Loucy (cell line): ENCODE results near the gene FADS3.

Source experiments
- H2AFZ ChIP-seq: fragments of 200-600 bp; sonication (generic); 2 replicates; pipeline ENCODE4 v1.6.0; 2016; ENCODE audit warnings: antibody characterized with exemption, mild to moderate bottlenecking, low read length, moderate library complexity
- H3F3A ChIP-seq: fragments of 200-600 bp; 2 replicates; pipeline ENCODE4 v1.6.0; 2016; ENCODE audit warnings: antibody characterized with exemption, low read depth, mild to moderate bottlenecking
- H3K27me3 ChIP-seq: fragments of 200-600 bp; sonication (generic); 2 replicates; pipeline ENCODE4 v1.6.1; 2014; ENCODE audit warnings: low read length, mild to moderate bottlenecking; ENCODE audit not compliant: insufficient read depth, poor library complexity, severe bottlenecking
- H3K36me3 ChIP-seq: fragments of 200-600 bp; sonication (generic); 2 replicates; pipeline ENCODE4 v1.6.1; 2016; ENCODE audit warnings: low read length; ENCODE audit not compliant: insufficient read depth
- H3K4me1 ChIP-seq: fragments of 200-600 bp; sonication (generic); 2 replicates; pipeline ENCODE4 v1.5.1; 2014; ENCODE audit warnings: low read length, mild to moderate bottlenecking; ENCODE audit not compliant: insufficient read depth, poor library complexity, severe bottlenecking
- H3K4me2 ChIP-seq: fragments of 200-600 bp; sonication (generic); 2 replicates; pipeline ENCODE4 v1.6.0; 2014; ENCODE audit warnings: antibody characterized with exemption, low read length, low read depth, mild to moderate bottlenecking; ENCODE audit not compliant: poor library complexity, severe bottlenecking
- H3K4me3 ChIP-seq: fragments of 200-600 bp; sonication (generic); 2 replicates; pipeline ENCODE4 v1.5.1; 2014; ENCODE audit warnings: low read length, mild to moderate bottlenecking, mixed read lengths; ENCODE audit not compliant: poor library complexity, severe bottlenecking
- H3K79me2 ChIP-seq: fragments of 200-600 bp; sonication (generic); 2 replicates; pipeline ENCODE4 v1.6.1; 2014; ENCODE audit warnings: low read length; ENCODE audit not compliant: insufficient read depth
- H3K9ac ChIP-seq: fragments of 200-600 bp; sonication (generic); 2 replicates; pipeline ENCODE4 v1.6.0; 2014; ENCODE audit warnings: mild to moderate bottlenecking, low read depth, low read length, moderate library complexity; ENCODE audit not compliant: poor library complexity, severe bottlenecking
- H3K9me2 ChIP-seq: fragments of 200-600 bp; sonication (generic); replicated peaks from 2 replicates; pipeline ENCODE4 v1.6.1; 2016; ENCODE audit warnings: low read depth, low read length, mixed read lengths
- H3K9me3 ChIP-seq: fragments of 200-600 bp; sonication (generic); 2 replicates; pipeline ENCODE4 v1.6.1; 2014; ENCODE audit warnings: mild to moderate bottlenecking, antibody characterized with exemption, low read length, low read depth; ENCODE audit not compliant: insufficient read depth
- H4K20me1 ChIP-seq: fragments of 200-600 bp; sonication (generic); 2 replicates; pipeline ENCODE4 v1.6.0; 2014; ENCODE audit warnings: antibody characterized with exemption, low read length, mild to moderate bottlenecking; ENCODE audit not compliant: insufficient read depth, poor library complexity, severe bottlenecking
- CTCF ChIP-seq: fragments of 200-600 bp; sonication (generic); conservative IDR thresholded peaks from 2 replicates; pipeline ENCODE4 v1.5.1; 2014; ENCODE audit warnings: mild to moderate bottlenecking, antibody characterized with exemption, low read length
- EZH2phosphoT487 ChIP-seq: fragments of 200-600 bp; IDR thresholded peaks from 2 replicates; pipeline ENCODE4 v1.6.1; 2018; ENCODE audit warnings: antibody characterized with exemption, mild to moderate bottlenecking, moderate library complexity, borderline replicate concordance

FADS3 gene

GRCh38 chr11:61892085-61892370, 683 bp upstream of the FADS3 start:
- Histone ChIP-seq H3K9me3 (no peaks in the 10 kb centered on the region), H3K9ac (peak overlapping the region; percentile 44)

DNA sequence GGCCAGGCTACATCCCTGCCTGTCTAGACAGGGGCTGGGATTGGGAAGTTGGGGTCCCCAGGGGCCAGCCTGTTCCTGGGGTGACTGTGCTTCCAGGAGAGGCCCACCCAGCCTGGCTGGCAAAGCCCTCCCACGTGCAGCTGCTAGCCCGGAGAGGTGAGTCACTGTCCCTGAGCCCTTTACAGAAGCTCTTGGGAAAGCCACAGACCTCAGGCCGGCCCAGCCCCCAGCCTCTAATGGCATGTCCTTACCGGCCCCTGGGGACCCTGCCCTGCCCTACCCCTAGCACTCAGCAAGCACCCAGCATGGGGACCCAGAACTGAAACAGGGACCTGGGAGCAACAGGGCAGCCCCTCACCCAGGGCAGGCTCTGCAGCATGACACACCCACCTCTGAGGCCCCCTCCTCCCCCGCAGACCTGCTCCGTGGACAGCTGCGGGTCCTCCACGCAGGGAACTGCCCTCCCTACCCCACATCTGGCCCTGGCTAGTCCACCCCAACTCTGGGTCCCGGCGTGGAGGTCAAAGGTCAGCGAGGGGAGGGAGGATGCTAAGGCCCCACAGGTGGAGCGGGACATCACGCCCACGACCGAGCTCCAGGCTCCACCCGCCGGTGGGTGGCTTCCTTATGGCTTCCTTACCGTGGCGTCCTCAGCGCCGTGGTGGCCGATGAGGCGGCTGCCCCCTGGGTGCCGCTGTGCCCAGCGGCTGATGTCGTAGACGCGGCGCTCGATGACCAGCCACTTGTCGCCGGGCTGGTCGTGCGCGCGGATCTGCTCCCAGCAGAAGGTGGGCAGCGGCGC, 615 bp downstream of the FADS3 start:
- H3K9ac ChIP-seq: peak overlapping the region; percentile 64
- TF ChIP-seq CTCF (peak; percentile 12; the same call in 1 of the 2 replicates), EZH2phosphoT487 (no peak)
- H3F3A ChIP-seq: peaks cover 3% of the 10 kb centered on the region; the same call in 1 of the 2 replicates
- no peaks in the 10 kb centered on the region for H3K9me3 ChIP-seq
- peak overlapping the region; percentile 98 for H2AFZ ChIP-seq
- peaks cover 18% of the 10 kb centered on the region for H3K4me1 ChIP-seq
- no peaks in the 10 kb centered on the region for H3K36me3 ChIP-seq
- no peaks in the 10 kb centered on the region for H3K9me2 ChIP-seq
- H4K20me1 ChIP-seq: peaks cover 5% of the 10 kb centered on the region
- peak overlapping the region; percentile 80 for H3K4me3 ChIP-seq
- H3K4me2 ChIP-seq: peak overlapping the region; percentile 97
- H3K79me2 ChIP-seq: 0 out of 2 replicates have a peak, but pooled peaks cover 4% of the 10 kb centered on the region
- H3K27me3 ChIP-seq: no peaks in the 10 kb centered on the region

More at GRCh38 chr11:61892085-61892370, 683 bp upstream of the FADS3 start:
- Histone ChIP-seq H3K4me2 (peak overlapping the region; percentile 97), H4K20me1 (peaks cover 5% of the 10 kb centered on the region), H3K4me1 (peaks cover 18% of the 10 kb centered on the region), H3K4me3 (peak overlapping the region; percentile 80), H2AFZ (peak overlapping the region; percentile 98), H3F3A (peaks cover 3% of the 10 kb centered on the region; the same call in 1 of the 2 replicates), H3K79me2 (0 out of 2 replicates have a peak, but pooled peaks cover 4% of the 10 kb centered on the region), H3K36me3 (no peaks in the 10 kb centered on the region), H3K27me3 (no peaks in the 10 kb centered on the region), H3K9me2 (no peaks in the 10 kb centered on the region)
- peak; percentile 24; the same call in 1 of the 2 replicates for TF ChIP-seq CTCF
- TF ChIP-seq EZH2phosphoT487: no peak

GRCh38 chr11:61889831-61890230, 1.5 kb downstream of the FADS3 start:
- Histone ChIP-seq H2AFZ (no peak overlapping the region), H3K4me2 (peak overlapping the region; percentile 97), H3K27me3 (no peaks in the 10 kb centered on the region), H4K20me1 (peaks cover 5% of the 10 kb centered on the region), H3K4me1 (peaks cover 24% of the 10 kb centered on the region), H3K36me3 (no peaks in the 10 kb centered on the region), H3K79me2 (0 out of 2 replicates have a peak, but pooled peaks cover 4% of the 10 kb centered on the region), H3K9me2 (no peaks in the 10 kb centered on the region), H3K9ac (peak overlapping the region; percentile 64), H3K4me3 (peak overlapping the region; percentile 80), H3K9me3 (no peaks in the 10 kb centered on the region), H3F3A (peaks cover 3% of the 10 kb centered on the region; the same call in 1 of the 2 replicates)
- no peak for TF ChIP-seq CTCF
- TF ChIP-seq EZH2phosphoT487: no peak
